Erythroblast (primary cell): ENCODE measurements around the gene SPEG.

Experiments
- DNase-seq, 2 experiments: peaks; one replicate each; lab custom pipeline; 2025; lab: John Stamatoyannopoulos, UW
- GATA1 ChIP-seq: IDR thresholded peaks from 2 replicates; pipeline ENCODE4 v1.6.1; 2011; ENCODE audit warnings: low read depth, mild to moderate bottlenecking, control low read depth, low read length, moderate library complexity
- POLR2A ChIP-seq: IDR thresholded peaks from 2 replicates; pipeline ENCODE4 v1.6.1; 2011; ENCODE audit warnings: mild to moderate bottlenecking, low read length

SPEG gene

DNA sequence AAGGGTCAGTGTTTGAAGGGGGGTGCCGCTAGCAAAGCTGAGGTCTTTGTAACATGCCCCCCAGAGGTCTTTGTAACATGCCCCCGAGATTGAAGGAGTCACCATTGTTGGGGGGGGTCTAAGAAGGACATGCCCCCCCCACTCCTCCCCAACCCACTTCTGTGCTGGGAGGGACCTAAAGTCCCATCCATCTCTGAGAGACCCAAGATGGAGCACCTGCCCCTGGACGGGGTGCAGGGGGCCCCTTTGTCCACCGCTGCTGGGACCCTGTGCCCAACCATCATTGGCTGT lies 73.7 kb downstream of the SPEG start:
- no peak for TF ChIP-seq POLR2A
- TF ChIP-seq GATA1 = no peak
- DNase-seq = no peak

DNA sequence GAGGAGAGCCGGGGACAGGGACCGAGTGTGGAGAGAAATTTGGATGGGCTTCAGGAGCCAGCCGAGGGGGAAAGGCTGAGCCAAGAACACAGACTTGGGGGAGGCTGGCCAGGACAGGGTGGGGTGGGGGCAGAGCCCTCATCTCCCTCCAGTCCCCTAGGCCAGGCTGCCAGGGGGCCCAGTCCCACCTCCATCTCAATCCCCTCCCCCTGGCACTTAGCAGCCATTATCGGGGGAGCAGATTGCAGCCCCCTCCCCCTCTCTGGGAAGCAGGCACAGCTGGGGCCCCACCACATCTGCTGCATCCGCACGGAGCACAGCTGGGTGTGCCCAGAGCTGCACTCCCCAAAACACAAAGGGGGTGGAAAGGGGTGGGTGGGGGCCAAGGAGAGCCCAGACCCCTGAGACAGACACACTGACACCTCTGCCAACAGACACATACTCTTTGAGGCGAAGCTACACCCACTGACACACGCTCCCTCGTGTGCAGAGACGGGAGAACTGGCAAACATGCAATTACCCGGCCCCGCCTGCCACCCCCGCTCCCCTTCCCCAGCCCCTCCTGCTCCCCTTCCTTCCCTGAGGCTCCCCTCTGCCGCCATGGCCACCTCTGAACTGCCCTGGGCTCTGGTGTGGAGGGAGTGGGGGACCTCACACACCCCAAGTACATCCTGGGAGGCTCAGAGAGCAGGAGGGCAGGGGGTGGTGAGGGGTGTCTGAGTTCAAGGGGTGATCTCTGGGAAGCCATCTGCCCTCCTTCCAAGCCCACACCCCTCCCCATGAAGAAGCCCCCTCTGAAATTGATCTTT lies 74.5 kb downstream of the SPEG start:
- peak in 1 of 2 experiments; percentile 53 for DNase-seq
- TF ChIP-seq GATA1 = no peak
- no peak for TF ChIP-seq POLR2A

DNA sequence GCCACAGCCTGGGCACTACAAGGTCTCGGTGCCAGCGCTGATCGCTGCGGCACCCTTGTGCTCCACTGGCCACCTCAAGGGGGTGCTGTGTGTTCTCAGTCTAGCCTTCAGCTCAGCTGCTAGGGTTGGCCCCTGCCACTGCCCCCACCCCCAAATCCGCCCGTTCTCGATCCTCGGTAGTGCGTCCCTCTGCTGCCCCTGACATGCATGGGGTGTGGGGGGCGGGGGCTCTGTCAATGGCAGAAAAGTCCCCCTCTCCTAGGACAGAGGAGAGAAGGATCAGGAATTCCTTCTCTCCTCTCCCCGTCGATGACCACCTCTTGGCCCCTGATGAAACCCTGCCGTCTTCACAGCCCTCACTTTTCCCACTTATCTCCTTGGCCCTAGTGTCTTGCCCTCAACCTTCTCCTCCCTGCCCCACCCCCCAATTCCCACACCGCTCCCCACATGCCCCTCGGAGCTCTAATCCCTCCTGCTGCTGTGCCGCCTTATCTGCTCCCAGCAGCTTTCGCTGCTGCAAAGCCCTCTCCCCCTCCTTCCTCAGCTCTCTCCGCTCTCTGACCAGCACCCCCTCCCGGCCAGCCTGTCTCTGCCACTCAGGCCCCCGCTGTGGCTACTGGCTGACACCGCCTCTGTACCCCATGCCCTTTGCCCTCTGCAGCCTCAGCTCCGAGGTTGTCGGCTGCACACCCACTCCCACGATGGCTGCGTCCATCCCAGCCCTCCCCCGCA lies 75.3 kb downstream of the SPEG start:
- no peak for TF ChIP-seq POLR2A
- TF ChIP-seq GATA1 = peak; percentile 56
- peak; percentile 93 to 95 for DNase-seq

DNA sequence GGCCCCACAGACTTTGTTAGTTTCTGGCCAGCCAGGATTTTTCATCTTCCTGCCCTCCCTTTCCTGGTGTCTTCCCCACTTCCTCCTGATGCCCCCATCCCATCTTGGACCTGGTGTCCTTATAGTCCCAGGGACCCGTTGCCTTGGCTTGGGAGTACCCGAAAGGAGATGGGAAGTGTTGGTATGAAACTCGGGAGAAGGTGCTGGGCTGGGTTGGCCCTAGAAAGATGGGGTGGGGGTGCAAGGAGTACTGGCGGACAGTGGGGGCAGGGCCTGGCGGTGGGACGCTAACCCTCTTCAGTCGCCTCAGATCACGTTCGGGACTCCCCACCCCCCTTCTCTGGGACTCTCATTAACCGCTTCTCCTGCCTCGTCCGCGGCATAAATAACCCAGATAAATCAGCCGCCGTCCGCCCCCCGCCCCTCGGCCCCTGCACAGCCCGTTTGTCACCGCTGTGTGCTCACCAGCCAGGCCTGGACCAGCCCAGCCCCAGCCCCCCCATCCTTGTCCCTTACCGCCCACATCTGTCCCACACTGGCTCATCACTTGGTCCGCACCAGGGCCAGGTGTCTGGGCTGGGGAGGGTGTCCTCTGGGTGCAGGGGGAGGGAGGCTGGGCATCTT lies 76.0 kb downstream of the SPEG start:
- DNase-seq = peak; percentile 35 to 50
- TF ChIP-seq POLR2A (no peak), GATA1 (no peak)

DNA sequence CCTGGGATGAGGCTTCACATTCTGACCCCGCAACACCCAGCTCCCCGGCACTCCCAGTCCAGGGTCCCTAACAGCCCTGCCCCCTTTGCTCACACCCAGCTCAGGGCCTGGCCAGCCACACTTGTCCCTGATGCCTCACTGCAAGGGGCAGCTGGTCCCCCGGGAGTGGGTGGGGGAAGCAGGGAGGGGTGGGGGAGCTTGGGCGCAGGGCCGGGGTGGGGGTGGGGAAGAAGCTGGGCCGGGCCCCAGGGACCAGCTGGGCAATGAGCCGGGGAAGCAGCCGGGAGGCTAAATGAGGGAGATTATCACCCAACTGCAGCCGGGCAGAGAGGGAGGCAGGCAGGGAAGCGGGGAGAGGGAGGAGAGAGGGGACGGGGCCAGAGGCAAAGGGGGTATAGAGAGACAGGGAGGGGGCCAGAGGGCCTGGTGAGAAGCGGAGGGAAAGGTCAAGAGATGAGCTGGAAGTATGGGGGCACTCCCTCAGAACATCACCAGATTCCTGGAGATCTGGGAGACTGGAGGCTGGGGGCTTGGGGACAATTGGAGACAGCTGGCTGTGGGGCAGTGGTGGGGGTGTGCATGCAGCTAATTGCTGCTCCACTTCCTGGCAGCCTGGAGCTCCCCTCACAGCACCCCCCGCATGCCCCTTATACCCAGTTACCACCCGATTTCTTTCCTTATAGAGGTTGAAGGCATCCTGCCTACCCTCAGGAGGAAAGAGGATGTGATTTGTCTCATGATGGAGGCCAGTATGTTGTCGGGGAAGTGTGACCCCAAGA lies 77.1 kb downstream of the SPEG start:
- no peak for TF ChIP-seq GATA1
- TF ChIP-seq POLR2A = no peak
- DNase-seq = peak; percentile 74 to 75

DNA sequence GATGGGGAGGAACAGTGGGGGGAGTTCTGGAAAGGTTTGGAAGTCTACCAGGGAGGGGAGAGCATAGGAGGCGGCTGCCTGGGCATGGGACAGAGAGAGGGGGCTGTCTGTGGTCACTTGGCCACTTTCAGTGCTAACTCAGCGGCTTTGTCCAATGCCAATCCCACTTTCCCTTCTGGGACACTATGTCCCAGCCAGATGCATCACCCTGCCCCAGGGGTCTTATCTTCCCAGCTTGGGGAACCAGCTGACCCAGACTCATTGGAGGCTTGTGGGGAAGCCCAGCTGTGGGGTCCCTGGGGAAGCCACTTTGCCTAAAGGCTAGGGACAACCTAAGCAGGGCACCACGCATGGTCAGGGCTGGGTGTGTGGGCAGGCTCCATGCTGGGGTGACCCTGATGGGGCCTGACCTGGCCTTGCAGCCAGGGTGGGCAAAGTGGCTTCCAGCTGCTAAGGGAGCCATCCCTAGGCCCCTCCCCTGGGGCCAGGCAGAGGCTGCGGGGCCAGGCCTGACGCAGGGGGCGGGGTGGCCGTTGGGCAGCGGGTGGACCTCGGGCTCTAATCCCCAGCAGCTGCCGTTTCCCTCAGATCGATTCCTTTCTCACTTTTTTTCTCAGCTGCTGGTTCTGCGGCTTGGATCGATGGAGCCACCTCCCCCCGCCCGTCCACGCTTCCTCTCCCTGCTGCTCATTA lies 78.0 kb downstream of the SPEG start:
- DNase-seq = peak; percentile 36 to 39
- TF ChIP-seq GATA1 (no peak), POLR2A (no peak)

DNA sequence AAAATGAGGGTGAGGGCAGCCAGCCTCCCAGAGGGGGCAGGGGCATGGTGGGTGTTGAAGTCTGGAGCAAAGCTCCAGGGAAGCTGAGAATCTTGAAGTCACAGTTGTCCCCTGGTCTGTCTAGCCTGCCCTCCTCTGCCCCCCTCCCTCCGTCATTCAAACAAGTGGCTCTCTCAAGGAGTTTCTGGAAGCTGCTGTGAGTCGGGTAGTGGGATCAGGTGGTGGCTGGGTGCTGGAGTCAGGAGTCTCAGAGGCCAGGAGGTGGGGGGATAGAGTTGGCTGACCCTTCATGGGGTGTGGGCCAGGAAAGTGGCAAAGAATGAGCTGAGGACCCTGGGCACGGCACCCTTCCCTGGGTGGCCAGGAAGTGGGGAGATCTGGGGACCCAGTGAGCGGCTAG lies 79.1 kb downstream of the SPEG start:
- peak; percentile 46 to 64 for DNase-seq
- no peak for TF ChIP-seq POLR2A
- TF ChIP-seq GATA1 = no peak

DNA sequence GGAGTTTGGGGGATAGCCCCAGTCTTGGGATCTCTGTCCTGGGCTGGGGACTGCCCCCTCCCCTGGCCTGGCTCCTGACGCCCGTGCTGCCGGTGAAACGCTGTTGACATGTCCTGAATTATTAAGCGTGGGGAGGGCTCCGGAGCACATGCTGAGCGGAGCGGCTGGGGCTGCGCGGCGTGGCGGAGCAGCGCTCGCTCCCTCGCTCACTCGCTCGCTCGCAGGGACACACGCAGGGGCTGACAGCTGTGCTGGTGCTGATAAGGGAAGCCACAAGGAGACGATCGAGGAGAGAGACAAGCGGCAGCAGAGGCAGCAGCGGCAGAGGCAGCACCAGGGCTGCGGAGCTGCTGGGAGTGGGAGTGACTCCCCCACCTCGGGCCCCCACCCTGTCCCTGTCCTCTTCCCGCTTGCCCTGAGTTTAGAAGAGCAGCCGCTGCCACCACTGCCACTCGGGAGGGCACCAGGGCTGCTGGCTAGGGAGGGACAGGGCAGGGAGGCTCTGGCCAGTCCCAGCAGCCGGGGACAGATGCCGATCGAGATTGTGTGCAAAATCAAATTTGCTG lies 79.6 kb downstream of the SPEG start, which contains the start of gene ASIC4:
TSS of gene ASIC4 (plus strand) at position 287 of the 566 bp plus-strand sequence. CDS start at position 530, 243 bp downstream.
- peak; percentile 93 to 94 for DNase-seq
- TF ChIP-seq GATA1 (peak; percentile 94), POLR2A (peak; percentile 25)

DNA sequence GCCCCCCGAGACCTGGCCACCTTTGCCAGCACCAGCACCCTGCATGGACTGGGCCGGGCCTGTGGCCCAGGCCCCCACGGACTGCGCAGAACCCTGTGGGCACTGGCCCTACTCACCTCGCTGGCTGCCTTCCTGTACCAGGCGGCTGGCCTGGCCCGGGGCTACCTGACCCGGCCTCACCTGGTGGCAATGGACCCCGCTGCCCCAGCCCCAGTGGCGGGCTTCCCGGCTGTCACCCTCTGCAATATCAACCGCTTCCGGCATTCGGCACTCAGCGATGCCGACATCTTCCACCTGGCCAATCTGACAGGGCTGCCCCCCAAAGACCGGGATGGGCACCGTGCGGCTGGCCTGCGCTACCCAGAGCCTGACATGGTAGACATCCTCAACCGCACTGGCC lies 80.2 kb downstream of the SPEG start:
- TF ChIP-seq GATA1 (no peak), POLR2A (no peak)

DNA sequence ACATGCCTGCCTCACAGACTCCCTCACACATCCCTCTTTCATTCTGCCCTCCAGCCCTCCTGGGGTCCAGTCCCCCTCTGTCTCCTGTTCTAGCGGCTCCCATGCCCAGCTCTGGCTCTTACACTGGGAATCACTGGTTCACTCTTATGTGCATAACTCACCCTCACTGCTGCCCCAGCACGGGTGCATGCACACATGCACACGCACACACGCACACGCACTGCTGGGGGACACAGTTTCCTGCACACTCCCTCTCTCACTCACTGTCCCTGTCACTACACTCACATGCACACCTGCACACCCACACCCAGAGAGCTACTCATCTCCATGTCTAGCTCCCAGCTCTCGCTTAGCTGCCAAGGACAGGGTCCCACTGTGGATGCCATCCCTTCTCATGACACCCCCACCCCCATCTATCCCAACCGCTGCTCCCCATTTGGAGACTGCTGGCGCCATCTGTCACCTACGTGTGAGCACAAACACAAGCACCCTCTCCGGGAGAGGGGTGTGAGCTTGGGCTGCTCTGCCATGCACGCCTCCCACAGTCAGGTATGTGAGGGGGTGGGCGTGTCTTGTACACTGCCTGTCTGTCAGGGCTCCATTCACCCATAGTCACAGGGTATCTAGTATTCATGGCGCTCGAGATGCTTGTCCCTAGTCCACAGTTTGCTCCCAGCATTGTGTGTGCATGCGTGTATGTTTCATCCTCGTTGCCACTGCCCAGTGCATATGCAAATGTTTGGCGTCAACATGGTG lies 81.4 kb downstream of the SPEG start:
- TF ChIP-seq GATA1 = no peak
- no peak for TF ChIP-seq POLR2A
- no peak for DNase-seq

More for the DNA sequence above, 80.2 kb downstream of the SPEG start:
- DNase-seq = no peak

DNA sequence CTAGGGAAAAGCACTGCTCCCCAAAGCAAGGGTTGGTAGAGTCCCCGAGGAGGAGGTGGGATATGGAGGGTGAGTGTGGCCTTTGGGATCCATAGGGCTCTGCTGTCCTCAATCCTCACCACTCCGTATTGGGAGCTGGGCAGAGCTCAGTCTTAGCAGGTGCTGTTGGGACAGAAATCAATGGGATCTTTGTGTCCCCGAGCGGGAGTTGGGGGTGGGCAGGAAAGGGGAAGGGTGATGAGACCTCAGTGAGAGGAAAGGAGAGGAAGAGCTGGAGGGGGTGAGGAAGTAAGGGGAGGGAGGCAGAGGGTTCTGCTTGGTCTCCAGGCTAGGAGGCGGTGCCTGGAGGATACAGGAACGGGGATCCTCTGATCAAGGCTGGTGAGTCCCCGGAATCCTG lies 82.2 kb downstream of the SPEG start:
- no peak for DNase-seq
- TF ChIP-seq POLR2A = no peak
- TF ChIP-seq GATA1 = no peak
